Ovary (tissue), 9 donors: Measurements from ENCODE around the gene REEP6. TPM values are rescaled to one million over a fixed set of nuclear protein-coding genes. Genes with fewer than 3 reads are reported as not detected.

ENCODE experiments used
- DNase-seq, 5 donors: peaks; one replicate each; pipeline ENCODE4 v3.0.0-alpha.2; 2019 to 2020
- H3K27ac ChIP-seq, 2 donors: fragments of 200-600 bp; one replicate each; pipeline versions ENCODE4 v1.5.1 to v1.8.0; 2019 to 2022
- H3K27me3 ChIP-seq: fragments of 200-600 bp; one replicate; pipeline ENCODE4 v1.8.0; 2022
- H3K36me3 ChIP-seq: fragments of 200-600 bp; sonication (generic); one replicate; pipeline ENCODE4 v1.5.1; 2019
- H3K4me1 ChIP-seq: one replicate; pipeline ENCODE4 v1.8.1; 2013; ENCODE audit warnings: mild to moderate bottlenecking, moderate library complexity; ENCODE audit not compliant: insufficient read depth
- H3K4me3 ChIP-seq: fragments of 200-600 bp; sonication (generic); one replicate; pipeline ENCODE4 v1.5.1; 2017
- H3K9me3 ChIP-seq, 2 donors: fragments of 200-600 bp in 1 of 2; sonication (generic) in 1 of 2; one replicate each; pipeline versions ENCODE4 v1.5.1 to v1.8.1; 2013 to 2019; ENCODE audit warnings: mild to moderate bottlenecking in 1 of 2, moderate library complexity in 1 of 2
- EP300 ChIP-seq: sonication (generic); formaldehyde crosslinking; IDR thresholded peaks from one replicate; pipeline ENCODE4 v1.6.1; 2017; ENCODE audit warnings: antibody characterized with exemption
- POLR2A ChIP-seq: fragments of 450-650 bp; IDR thresholded peaks from one replicate; pipeline ENCODE4 v1.6.1; 2017; ENCODE audit warnings: antibody characterized with exemption, mild to moderate bottlenecking, moderate library complexity
- WGBS, 3 donors: extraction: QIAGEN DNeasy Blood & Tissue Kit in 1 of 3; methylation state at CpG; one replicate each; pipeline versions ENCODE4 v1.1.5 to v1.1.7; 2013 to 2017; 5-methylcytosine and 5-hydroxymethylcytosine counted together
- intact Hi-C, 4 donors: fragments of 100-400 bp; cut with DNase I; formaldehyde crosslinking; loops; one replicate each; pipeline versions ENCODE4 v1.11.0 to v1.15.1; 2022 to 2023
- polyA plus RNA-seq, 2 donors: library from polyadenylated mRNA; stranded (reverse); fragments of 200-250 nt in 1 of 2; fragments of 350-450 nt in 1 of 2; fragmentation: Illumina TruSeq in 1 of 2; extraction: RNeasy Lipid Tissue Mini Kit (QIAGEN cat#74804) in 1 of 2; gene quantifications; one replicate each; pipeline ENCODE4 v1.2.3, GENCODE V29; 2013 to 2014
- total RNA-seq, 7 donors: library from RNA; depleted of rRNA in 2 of 7; stranded (reverse); fragments of >200 nt in 2 of 7; fragmentation: NEBNext Ultra II Directional in 3 of 7; extraction: Animal tissue kit (Norgen Biotek cat#: 25700) in 3 of 7; gene quantifications; one replicate each; pipeline versions ENCODE4 v1.1.0 to v1.2.4, GENCODE V29; 2016 to 2023
- TF ChIP-seq, protein P1 (sequence below), 3 donors: fragments of 450-650 bp in 2 of 3; fragments of 200-600 bp in 1 of 3; IDR thresholded peaks; one replicate each; pipeline versions ENCODE4 v1.5.1 to v1.8.0; 2016 to 2022; ENCODE audit warnings: antibody characterized with exemption in 3 of 3, mild to moderate bottlenecking in 1 of 3
- donor health status: DM: no; HTN: no; CAD: no; lungs with moderate emphysema.
- donor health status: DM: no; HTN: no; CAD: no.
- donor health status: Bipolar disorder and iron deficiency.
- donor health status: DM: yes; HTN: yes; CAD: no.
- donor health status: DM: no; HTN: no; CAD: no.
- donor health status: DM: yes; HTN: yes; CAD: no.

The REEP6 gene
- total and polyA plus RNA-seq, 9 donors, result 2.9 to 13.0 (median 9.2) TPM

- 26 to 34% (median 32%) methylated on average over 14 of the region's 14 CpGs for WGBS, 3 donors
- H3K36me3 ChIP-seq, result no peaks in the 10 kb centered on the region
- intact Hi-C loops, result no loop called here
- TF ChIP-seq EP300 (no peak), POLR2A (no peak)
- TF ChIP-seq, protein P1, sequence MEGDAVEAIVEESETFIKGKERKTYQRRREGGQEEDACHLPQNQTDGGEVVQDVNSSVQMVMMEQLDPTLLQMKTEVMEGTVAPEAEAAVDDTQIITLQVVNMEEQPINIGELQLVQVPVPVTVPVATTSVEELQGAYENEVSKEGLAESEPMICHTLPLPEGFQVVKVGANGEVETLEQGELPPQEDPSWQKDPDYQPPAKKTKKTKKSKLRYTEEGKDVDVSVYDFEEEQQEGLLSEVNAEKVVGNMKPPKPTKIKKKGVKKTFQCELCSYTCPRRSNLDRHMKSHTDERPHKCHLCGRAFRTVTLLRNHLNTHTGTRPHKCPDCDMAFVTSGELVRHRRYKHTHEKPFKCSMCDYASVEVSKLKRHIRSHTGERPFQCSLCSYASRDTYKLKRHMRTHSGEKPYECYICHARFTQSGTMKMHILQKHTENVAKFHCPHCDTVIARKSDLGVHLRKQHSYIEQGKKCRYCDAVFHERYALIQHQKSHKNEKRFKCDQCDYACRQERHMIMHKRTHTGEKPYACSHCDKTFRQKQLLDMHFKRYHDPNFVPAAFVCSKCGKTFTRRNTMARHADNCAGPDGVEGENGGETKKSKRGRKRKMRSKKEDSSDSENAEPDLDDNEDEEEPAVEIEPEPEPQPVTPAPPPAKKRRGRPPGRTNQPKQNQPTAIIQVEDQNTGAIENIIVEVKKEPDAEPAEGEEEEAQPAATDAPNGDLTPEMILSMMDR (IDR thresholded peaks at IDR 0.05), result no peak
- DNase-seq, result peak in 1 of 5 donors; percentile 72
- peaks cover 3% of the 10 kb centered on the region for H3K4me1 ChIP-seq
- no peaks in the 10 kb centered on the region for H3K27me3 ChIP-seq
- no peaks in the 10 kb centered on the region for H3K9me3 ChIP-seq
- H3K27ac ChIP-seq, result no peak overlapping the region
- no peak overlapping the region for H3K4me3 ChIP-seq
These were observed 30.7 kb downstream of the REEP6 start for GRCh38 chr19:1521636-1522035.

GRCh38 chr19:1522061-1522460 is 31.1 kb downstream of the REEP6 start:
- Histone ChIP-seq H3K4me3 (no peak overlapping the region), H3K4me1 (peaks cover 3% of the 10 kb centered on the region), H3K27ac (no peak overlapping the region), H3K27me3 (no peaks in the 10 kb centered on the region), H3K36me3 (no peaks in the 10 kb centered on the region), H3K9me3 (no peaks in the 10 kb centered on the region)
- intact Hi-C loops, result no loop called here
- TF ChIP-seq EP300 (no peak), POLR2A (no peak)
- TF ChIP-seq, protein P1 (IDR thresholded peaks at IDR 0.05), result no peak
- DNase-seq, result no peak
- WGBS, 3 donors, result 56 to 65% (median 63%) methylated on average over 10 of the region's 10 CpGs

DNA sequence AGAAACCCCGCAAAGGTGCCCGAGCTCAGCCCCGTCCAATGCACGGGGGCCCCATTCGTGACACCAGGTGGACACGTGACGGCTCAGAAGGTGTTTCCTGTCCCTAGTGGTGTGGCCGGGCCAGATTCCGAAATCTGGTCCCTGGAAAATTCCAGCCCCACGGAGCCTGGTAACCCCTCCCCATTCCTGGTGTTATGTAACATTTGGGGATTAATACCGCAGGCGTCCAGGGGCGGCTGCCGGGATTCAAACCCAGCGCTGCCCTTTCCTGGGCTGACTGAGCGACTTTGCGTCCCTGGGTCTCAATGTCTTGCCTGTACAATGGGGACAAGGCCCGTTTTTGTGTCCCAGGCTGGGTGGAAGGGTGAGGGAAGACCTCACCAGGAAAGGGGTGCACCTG is 31.9 kb downstream of the REEP6 start:
- no peaks in the 10 kb centered on the region for H3K27me3 ChIP-seq
- 73 to 85% (median 78%) methylated on average over 16 to 18 of the region's 18 CpGs for WGBS, 3 donors

GRCh38 chr19:1523412-1524286 is 32.7 kb downstream of the REEP6 start, which contains the start of gene PLK5:
Gene PLK5, plus strand, starts transcription at chr19:1524077. Its CDS starts 2,920 bp downstream, at chr19:1526997.
- Histone ChIP-seq H3K27ac (no peak within 1 kb of the TSS), H3K27me3 (no peaks in the 10 kb centered on the region), H3K36me3 (no peaks in the 10 kb centered on the region), H3K4me3 (peak within 1 kb of the TSS; percentile 20), H3K4me1 (peaks cover 3% of the 10 kb centered on the region), H3K9me3 (no peaks in the 10 kb centered on the region)
- WGBS, 3 donors, result 5 to 30% (median 17%) methylated on average over 21 to 90 of the region's 92 CpGs
- no peak for DNase-seq
- intact Hi-C loops, result no loop called here
- TF ChIP-seq POLR2A (no peak), EP300 (no peak)
- TF ChIP-seq, protein P1 (IDR thresholded peaks at IDR 0.05), result no peak

More for the DNA sequence above, 31.9 kb downstream of the REEP6 start:
- Histone ChIP-seq H3K27ac (no peak overlapping the region), H3K9me3 (no peaks in the 10 kb centered on the region), H3K4me3 (no peak overlapping the region), H3K4me1 (peaks cover 3% of the 10 kb centered on the region), H3K36me3 (no peaks in the 10 kb centered on the region)
- intact Hi-C loops, result no loop called here
- TF ChIP-seq POLR2A (no peak), EP300 (no peak)
- TF ChIP-seq, protein P1 (IDR thresholded peaks at IDR 0.05), result no peak
- DNase-seq, result no peak
